ENCODE measurements around the gene CD40. TPM values are rescaled to one million over a fixed set of nuclear protein-coding genes. Genes with fewer than 3 reads are reported as not detected.

CD40 gene
- total RNA-seq, 3 donors from 2014 or later: 11.7 to 21.6 (median 17.0) TPM

DNA sequence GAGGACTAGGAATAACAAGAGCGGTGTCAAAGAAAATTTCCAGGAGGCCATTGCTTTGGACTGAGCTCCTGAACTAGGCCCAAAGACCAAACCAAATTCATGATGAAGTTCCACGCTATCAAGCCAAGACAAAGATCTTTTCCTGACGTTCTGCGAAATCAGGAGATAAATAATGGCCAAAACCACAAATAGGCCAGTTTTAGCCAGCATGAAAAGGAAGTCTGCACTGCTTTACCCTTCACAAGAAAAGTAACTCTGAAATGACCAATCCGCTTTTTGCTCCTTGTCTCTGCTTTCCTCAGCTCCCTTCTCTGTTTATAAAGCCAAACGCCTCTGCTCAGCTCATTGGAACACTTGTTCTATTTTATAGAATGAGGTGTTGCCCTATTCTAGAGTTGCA lies 35.0 kb upstream of the CD40 start:
- intact Hi-C loops (cut with DNase I; ENCODE audit: low total_unique reads): no loop called here
- H3K4me1 ChIP-seq: peaks cover 0 to 29% of the 10 kb centered on the region in 2 donors
- H3K4me3 ChIP-seq: no peak overlapping the region
- no peak overlapping the region for H3K27ac ChIP-seq
- no peak for TF ChIP-seq POLR2A (IDR thresholded peaks at IDR 0.05)
- TF ChIP-seq CTCF (IDR thresholded peaks at IDR 0.05): no peak
- TF ChIP-seq POLR2AphosphoS5 (IDR thresholded peaks at IDR 0.05): no peak
- no peaks in the 10 kb centered on the region for H3K9me3 ChIP-seq
- DNase-seq (ENCODE audit: low spot score in 2 of 2): no peak
- H3K27me3 ChIP-seq: no peaks in the 10 kb centered on the region
- no peaks in the 10 kb centered on the region for H3K36me3 ChIP-seq

DNA sequence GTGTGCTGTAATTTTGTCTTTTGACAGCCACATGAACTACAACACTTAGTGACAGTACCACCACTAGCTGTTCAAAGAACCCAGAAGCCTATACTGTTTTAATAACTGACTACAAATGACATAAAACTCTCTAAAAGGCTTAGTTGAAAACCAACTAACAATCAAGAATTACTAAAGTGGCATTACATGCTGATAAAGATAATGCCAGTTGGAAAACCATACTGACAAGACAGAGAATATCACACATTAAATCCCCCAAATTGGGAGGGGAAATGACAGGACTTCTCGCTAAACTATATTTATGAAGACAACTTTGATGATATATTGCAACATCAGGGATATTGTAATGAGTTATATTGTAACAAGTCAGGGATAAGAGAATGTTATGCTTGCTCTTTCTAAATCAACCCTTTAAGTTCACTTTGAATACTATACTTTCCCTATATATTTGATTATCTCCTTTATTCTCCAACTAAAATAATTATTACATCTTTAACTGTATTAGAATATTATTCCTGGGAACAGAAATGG lies 34.5 kb upstream of the CD40 start:
- TF ChIP-seq CTCF (IDR thresholded peaks at IDR 0.05) (no peak), POLR2A (IDR thresholded peaks at IDR 0.05) (no peak), POLR2AphosphoS5 (IDR thresholded peaks at IDR 0.05) (no peak)
- Histone ChIP-seq H3K4me1 (peaks cover 0 to 29% of the 10 kb centered on the region in 2 donors), H3K4me3 (no peak overlapping the region), H3K36me3 (no peaks in the 10 kb centered on the region), H3K27me3 (no peaks in the 10 kb centered on the region), H3K9me3 (no peaks in the 10 kb centered on the region), H3K27ac (no peak overlapping the region)
- intact Hi-C loops (cut with DNase I; ENCODE audit: low total_unique reads): no loop called here
- DNase-seq (ENCODE audit: low spot score in 2 of 2): no peak

- no peak for TF ChIP-seq POLR2A (IDR thresholded peaks at IDR 0.05)
- TF ChIP-seq POLR2AphosphoS5 (IDR thresholded peaks at IDR 0.05): no peak
- TF ChIP-seq CTCF (IDR thresholded peaks at IDR 0.05): no peak
- Histone ChIP-seq H3K27me3 (no peaks in the 10 kb centered on the region), H3K27ac (no peak overlapping the region), H3K4me1 (peaks cover 0 to 29% of the 10 kb centered on the region in 2 donors), H3K4me3 (no peak overlapping the region), H3K9me3 (no peaks in the 10 kb centered on the region), H3K36me3 (no peaks in the 10 kb centered on the region)
- intact Hi-C loops (cut with DNase I; ENCODE audit: low total_unique reads): no loop called here
- no peak for DNase-seq (ENCODE audit: low spot score in 2 of 2)
These were observed 33.3 kb upstream of the CD40 start for GRCh38 chr20:46084805-46085178.

DNA sequence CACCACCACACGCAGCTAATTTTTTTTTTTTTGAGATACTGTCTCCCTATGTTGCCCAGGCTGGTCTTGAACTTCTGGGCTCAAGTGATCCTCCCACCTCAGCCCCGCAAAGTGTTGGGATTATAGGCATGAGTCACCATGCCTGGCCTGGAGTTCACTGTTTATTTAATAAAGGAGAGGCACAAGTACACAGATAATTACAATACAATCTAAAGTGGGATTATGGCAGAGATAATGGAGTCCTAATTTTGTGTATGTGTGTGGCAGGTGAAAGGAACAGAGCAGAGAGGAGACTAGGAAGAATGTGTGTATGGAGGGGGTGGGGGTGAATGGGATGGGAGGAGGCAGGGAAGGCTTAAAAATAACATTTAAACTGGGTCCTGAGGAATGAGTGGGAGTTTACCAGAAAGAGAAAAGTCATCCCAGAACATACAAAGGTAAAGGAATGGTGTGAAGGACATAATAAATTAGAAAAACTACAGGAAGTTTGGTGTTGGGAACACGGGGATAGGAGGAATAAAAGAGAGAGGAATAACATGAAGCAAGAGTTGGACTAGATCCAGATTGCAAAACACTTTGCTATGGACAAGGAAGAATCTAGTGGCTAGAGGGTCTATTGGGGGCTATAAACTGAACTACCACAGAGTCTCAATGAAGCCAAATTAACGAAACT lies 32.8 kb upstream of the CD40 start:
- no peak for DNase-seq (ENCODE audit: low spot score in 2 of 2)
- no peaks in the 10 kb centered on the region for H3K9me3 ChIP-seq
- H3K27ac ChIP-seq: peak overlapping the region in 1 of 2 donors; percentile 12
- no peaks in the 10 kb centered on the region for H3K27me3 ChIP-seq
- H3K4me3 ChIP-seq: no peak overlapping the region
- H3K4me1 ChIP-seq: peaks cover 0 to 27% of the 10 kb centered on the region in 2 donors
- no peak for TF ChIP-seq POLR2AphosphoS5 (IDR thresholded peaks at IDR 0.05)
- TF ChIP-seq POLR2A (IDR thresholded peaks at IDR 0.05): no peak
- no peaks in the 10 kb centered on the region for H3K36me3 ChIP-seq
- intact Hi-C loops (cut with DNase I; ENCODE audit: low total_unique reads): no loop called here

- H3K4me1 ChIP-seq: peaks cover 0 to 20% of the 10 kb centered on the region in 2 donors
- no peaks in the 10 kb centered on the region for H3K9me3 ChIP-seq
- no peak overlapping the region for H3K4me3 ChIP-seq
- H3K27ac ChIP-seq: no peak overlapping the region
- DNase-seq (ENCODE audit: low spot score in 2 of 2): no peak
- H3K36me3 ChIP-seq: no peaks in the 10 kb centered on the region
- no peak for TF ChIP-seq POLR2AphosphoS5 (IDR thresholded peaks at IDR 0.05)
- peak in 1 of 3 donors; percentile 23 for TF ChIP-seq CTCF (IDR thresholded peaks at IDR 0.05)
- no peaks in the 10 kb centered on the region for H3K27me3 ChIP-seq
- intact Hi-C loops (cut with DNase I; ENCODE audit: low total_unique reads): no loop called here
These were observed 31.0 kb upstream of the CD40 start for GRCh38 chr20:46087161-46087560.

All from breast epithelium (tissue), 4 donors.